ENCODE data around the gene PTBP1. TPM values are rescaled to one million over a fixed set of nuclear protein-coding genes. Genes with fewer than 3 reads are reported as not detected.

The PTBP1 gene
- total RNA-seq, 1 experiment from 2014 or later, result 712 TPM

- no peak; the same call in 2 of the 3 replicates for TF ChIP-seq CTCF (conservative IDR thresholded peaks at IDR 0.05)
- H3K4me1 ChIP-seq (ENCODE audit: insufficient read depth, low read length), result no peaks in the 10 kb centered on the region; the same call in 1 of the 2 replicates
- no peak overlapping the region for H3K14ac ChIP-seq (ENCODE audit: insufficient read depth, low read length)
- Mint-ChIP-seq H3K4me1 (peaks cover 23 to 38% of the 10 kb centered on the region in 2 experiments), H3K4me3 (peak overlapping the region in 1 of 2 experiments; percentile 28; a peak in 4 of 5 replicates), H3K27ac (peak overlapping the region; percentile 94 to 96 (median 94)), H3K36me3 (ENCODE audit: insufficient read depth in 1 of 3, low read depth in 3 of 3) (peaks cover 0 to 7% (median 4%) of the 10 kb centered on the region in 3 experiments; a peak in 3 of 7 replicates), H3K9me3 (no peaks in the 10 kb centered on the region), H3K27me3 (ENCODE audit: low read depth) (no peaks in the 10 kb centered on the region)
- no peak overlapping the region for H4K5ac ChIP-seq (ENCODE audit: insufficient read length, low read depth, low read length)
- no peak overlapping the region for H3K27ac ChIP-seq (ENCODE audit: insufficient read length, low read depth, low read length)
- no peak overlapping the region for H3K23ac ChIP-seq (ENCODE audit: insufficient read length, low read depth, low read length)
- H2BK15ac ChIP-seq (ENCODE audit: low read depth, low read length), result no peak overlapping the region
- H3K27me3 ChIP-seq (ENCODE audit: insufficient read depth, low read length), result no peaks in the 10 kb centered on the region
- peak overlapping the region; percentile 0 for H3K4me2 ChIP-seq (ENCODE audit: insufficient read depth, insufficient read length, low read length)
- no peak overlapping the region for H2BK5ac ChIP-seq (ENCODE audit: insufficient read length, low read length)
- no peaks in the 10 kb centered on the region for H3K79me2 ChIP-seq (ENCODE audit: insufficient read depth, low read length)
- H2BK12ac ChIP-seq (ENCODE audit: insufficient read length, low read depth, low read length), result no peak overlapping the region
- H3K9me3 ChIP-seq (ENCODE audit: control insufficient read depth, low read depth, low read length), result no peaks in the 10 kb centered on the region
- WGBS (ENCODE audit: extremely low coverage, insufficient read length, low lambda C conversion rate), result no CpG with 5 or more reads among the region's 33 CpGs
- H3K79me1 ChIP-seq (ENCODE audit: insufficient read depth, low read depth, low read length, poor library complexity, severe bottlenecking), result no peaks in the 10 kb centered on the region
- peak; percentile 72 for DNase-seq
- H3K56ac ChIP-seq (ENCODE audit: insufficient read length, low read depth, low read length), result no peak overlapping the region
- no peak overlapping the region for H3K4ac ChIP-seq (ENCODE audit: low read depth, low read length)
- H2BK20ac ChIP-seq (ENCODE audit: low read depth, low read length, poor library complexity, severe bottlenecking), result no peak overlapping the region
- peak overlapping the region; percentile 36 for H3K18ac ChIP-seq (ENCODE audit: insufficient read length, low read depth, low read length)
- no peak overlapping the region for H2AK5ac ChIP-seq (ENCODE audit: insufficient read length, low read length)
- H3K23me2 ChIP-seq (ENCODE audit: insufficient read length, low read depth, low read length, poor library complexity, severe bottlenecking), result no peaks in the 10 kb centered on the region
- no peaks in the 10 kb centered on the region for H4K20me1 ChIP-seq (ENCODE audit: control insufficient read depth, insufficient read depth, insufficient read length)
- no peak overlapping the region for H2BK120ac ChIP-seq (ENCODE audit: low read depth, low read length, poor library complexity, severe bottlenecking)
- H3T11ph ChIP-seq (ENCODE audit: low read length), result no peak overlapping the region
- no peak overlapping the region for H4K8ac ChIP-seq (replicated peaks; ENCODE audit: insufficient read length, low read depth, low read length)
- H2AFZ ChIP-seq (ENCODE audit: low read length), result no peak overlapping the region
- H4K91ac ChIP-seq (ENCODE audit: insufficient read length, low read depth, low read length), result no peak overlapping the region
- H3K9ac ChIP-seq (ENCODE audit: extremely low read depth, insufficient read length, low read length), result no peak overlapping the region
These were observed 8.1 kb upstream of the PTBP1 start for GRCh38 chr19:788983-789700.

Measured in H9 (cell line).